Astrocyte (in vitro differentiated cells and primary cell): Measurements from ENCODE around the gene ZNF557. TPM values are rescaled to one million over a fixed set of nuclear protein-coding genes. Genes with fewer than 3 reads are reported as not detected.

Experiments
- DNase-seq: peaks from one replicate; pipeline ENCODE4 v3.0.0-alpha.2; 2010; ENCODE audit warnings: low read depth
- FAIRE-seq: peaks from 2 replicates; lab custom pipeline; 2011; peaks lifted over from hg19 to GRCh38; lab: Jason Lieb, UNC
- H2AFZ ChIP-seq: 2 replicates; pipeline ENCODE4 v1.6.0; 2012; ENCODE audit warnings: low read depth, low read length, inconsistent platforms
- H3K27ac ChIP-seq: 2 replicates; pipeline ENCODE4 v1.5.1; 2011; ENCODE audit warnings: low read depth, low read length, inconsistent platforms
- H3K27me3 ChIP-seq: 2 replicates; pipeline ENCODE4 v1.6.0; 2011; ENCODE audit warnings: low read length, inconsistent platforms; ENCODE audit not compliant: insufficient read depth
- H3K36me3 ChIP-seq: 2 replicates; pipeline ENCODE4 v1.5.1; 2011; ENCODE audit warnings: low read length, inconsistent platforms; ENCODE audit not compliant: insufficient read depth
- H3K4me1 ChIP-seq: 2 replicates; pipeline ENCODE4 v1.5.1; 2011; ENCODE audit warnings: low read length, inconsistent platforms; ENCODE audit not compliant: insufficient read depth
- H3K4me2 ChIP-seq: 2 replicates; pipeline ENCODE4 v1.6.0; 2012; ENCODE audit warnings: low read length, inconsistent platforms
- H3K4me3 ChIP-seq: 2 replicates; pipeline ENCODE4 v1.5.1; 2011; ENCODE audit warnings: low read depth, mild to moderate bottlenecking, low read length, inconsistent platforms; ENCODE audit not compliant: insufficient read depth
- H3K79me2 ChIP-seq: 2 replicates; pipeline ENCODE4 v1.6.0; 2012; ENCODE audit warnings: mild to moderate bottlenecking, low read length, inconsistent platforms; ENCODE audit not compliant: insufficient read depth
- H3K9ac ChIP-seq: 2 replicates; pipeline ENCODE4 v1.6.0; 2012; ENCODE audit warnings: mild to moderate bottlenecking, low read length, inconsistent platforms
- H3K9me3 ChIP-seq: 2 replicates; pipeline ENCODE4 v1.5.1; 2012; ENCODE audit warnings: low read depth, mild to moderate bottlenecking, low read length, inconsistent platforms; ENCODE audit not compliant: insufficient read depth
- H4K20me1 ChIP-seq: 2 replicates; pipeline ENCODE4 v1.6.0; 2012; ENCODE audit warnings: low read length, inconsistent platforms; ENCODE audit not compliant: insufficient read depth
- H3K27ac Mint-ChIP-seq: one replicate; pipeline ENCODE4 v1.8.0; 2021; ENCODE audit warnings: mild to moderate bottlenecking, mixed read lengths; ENCODE audit not compliant: unreplicated experiment
- H3K27me3 Mint-ChIP-seq: one replicate; pipeline ENCODE4 v1.8.0; 2021; ENCODE audit warnings: low read depth, mixed read lengths; ENCODE audit not compliant: unreplicated experiment
- H3K36me3 Mint-ChIP-seq: one replicate; pipeline ENCODE4 v1.8.0; 2021; ENCODE audit warnings: low read depth, mixed read lengths; ENCODE audit not compliant: unreplicated experiment
- H3K4me1 Mint-ChIP-seq: one replicate; pipeline ENCODE4 v1.8.0; 2021; ENCODE audit warnings: low read depth, mixed read lengths; ENCODE audit not compliant: unreplicated experiment
- H3K4me3 Mint-ChIP-seq: one replicate; pipeline ENCODE4 v1.8.0; 2021; ENCODE audit warnings: mild to moderate bottlenecking, moderate library complexity, mixed read lengths; ENCODE audit not compliant: unreplicated experiment
- H3K9me3 Mint-ChIP-seq: one replicate; pipeline ENCODE4 v1.8.0; 2021; ENCODE audit warnings: mild to moderate bottlenecking, mixed read lengths; ENCODE audit not compliant: unreplicated experiment
- EZH2 ChIP-seq: IDR thresholded peaks from 2 replicates; pipeline ENCODE4 v1.6.1; 2012; ENCODE audit warnings: mild to moderate bottlenecking, low read length, inconsistent platforms; ENCODE audit not compliant: insufficient read depth
- total RNA-seq: library from RNA; stranded (reverse); gene quantifications from 2 replicates; pipeline ENCODE4 v1.2.1, GENCODE V29; 2021
- TF ChIP-seq, protein P1 (sequence below): IDR thresholded peaks from 2 replicates; pipeline ENCODE4 v1.5.1; 2011; ENCODE audit warnings: low read depth, mild to moderate bottlenecking, inconsistent platforms, low read length, moderate library complexity; ENCODE audit not compliant: insufficient read depth

Gene ZNF557
- total RNA-seq, 1 donor from 2014 or later: 9.6 TPM

DNA sequence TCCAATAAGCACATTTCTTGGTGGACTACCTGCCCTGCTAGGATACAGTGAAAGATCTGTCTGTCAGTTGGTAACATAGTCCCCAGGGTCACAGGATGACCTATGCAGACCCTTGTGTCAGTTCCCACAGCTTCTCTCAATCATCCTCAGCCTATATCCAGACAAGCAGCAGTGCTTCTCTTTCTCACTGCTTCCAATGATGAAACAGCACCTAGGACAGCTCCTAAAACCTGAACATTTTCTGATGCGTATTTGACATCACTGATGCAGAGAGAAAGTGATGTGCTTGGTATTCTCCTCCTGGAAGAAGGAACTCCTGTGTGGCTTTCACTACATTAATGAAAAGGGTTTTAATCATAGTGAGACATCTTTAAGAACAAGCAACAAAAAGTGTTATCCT is 43.7 kb downstream of the ZNF557 start:
- Histone ChIP-seq H3K36me3 (no peaks in the 10 kb centered on the region), H4K20me1 (no peaks in the 10 kb centered on the region), H3K9me3 (peaks cover 4% of the 10 kb centered on the region), H2AFZ (no peak overlapping the region), H3K9ac (no peak overlapping the region), H3K4me3 (no peak overlapping the region), H3K4me2 (no peak overlapping the region), H3K79me2 (no peaks in the 10 kb centered on the region), H3K27ac (no peak overlapping the region), H3K4me1 (no peaks in the 10 kb centered on the region), H3K27me3 (no peaks in the 10 kb centered on the region)
- FAIRE-seq (no peak), DNase-seq (no peak)
- no peak overlapping the region for H3K4me3 Mint-ChIP-seq
- peaks cover 2% of the 10 kb centered on the region for H3K36me3 Mint-ChIP-seq
- no peak overlapping the region for H3K27ac Mint-ChIP-seq
- no peak for TF ChIP-seq EZH2
- TF ChIP-seq, protein P1, sequence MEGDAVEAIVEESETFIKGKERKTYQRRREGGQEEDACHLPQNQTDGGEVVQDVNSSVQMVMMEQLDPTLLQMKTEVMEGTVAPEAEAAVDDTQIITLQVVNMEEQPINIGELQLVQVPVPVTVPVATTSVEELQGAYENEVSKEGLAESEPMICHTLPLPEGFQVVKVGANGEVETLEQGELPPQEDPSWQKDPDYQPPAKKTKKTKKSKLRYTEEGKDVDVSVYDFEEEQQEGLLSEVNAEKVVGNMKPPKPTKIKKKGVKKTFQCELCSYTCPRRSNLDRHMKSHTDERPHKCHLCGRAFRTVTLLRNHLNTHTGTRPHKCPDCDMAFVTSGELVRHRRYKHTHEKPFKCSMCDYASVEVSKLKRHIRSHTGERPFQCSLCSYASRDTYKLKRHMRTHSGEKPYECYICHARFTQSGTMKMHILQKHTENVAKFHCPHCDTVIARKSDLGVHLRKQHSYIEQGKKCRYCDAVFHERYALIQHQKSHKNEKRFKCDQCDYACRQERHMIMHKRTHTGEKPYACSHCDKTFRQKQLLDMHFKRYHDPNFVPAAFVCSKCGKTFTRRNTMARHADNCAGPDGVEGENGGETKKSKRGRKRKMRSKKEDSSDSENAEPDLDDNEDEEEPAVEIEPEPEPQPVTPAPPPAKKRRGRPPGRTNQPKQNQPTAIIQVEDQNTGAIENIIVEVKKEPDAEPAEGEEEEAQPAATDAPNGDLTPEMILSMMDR: no peak
- H3K27me3 Mint-ChIP-seq: no peaks in the 10 kb centered on the region
- H3K9me3 Mint-ChIP-seq: peaks cover 2% of the 10 kb centered on the region
- no peaks in the 10 kb centered on the region for H3K4me1 Mint-ChIP-seq

DNA sequence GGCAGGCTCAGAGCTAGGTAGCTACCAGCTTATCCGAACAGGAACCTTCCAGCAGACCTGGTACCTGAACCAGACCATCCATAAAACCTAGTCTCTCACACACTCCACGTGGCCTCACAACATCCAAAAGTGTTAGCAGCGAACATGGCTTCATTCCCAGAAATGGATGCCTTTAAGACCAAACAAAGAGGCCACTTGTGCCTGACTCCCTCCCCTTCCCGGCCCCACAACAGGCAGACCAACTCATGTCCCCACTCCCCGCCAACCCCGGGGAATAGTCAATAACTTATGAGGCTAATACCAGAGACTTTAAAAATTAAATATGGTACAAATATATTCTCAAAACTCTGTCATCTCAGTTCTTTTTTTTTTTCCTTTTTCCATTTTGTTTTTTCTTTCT is 46.2 kb downstream of the ZNF557 start:
- Histone ChIP-seq H3K27ac (no peak overlapping the region), H3K4me2 (no peak overlapping the region), H3K9ac (no peak overlapping the region), H2AFZ (no peak overlapping the region), H4K20me1 (no peaks in the 10 kb centered on the region), H3K9me3 (peaks cover 4% of the 10 kb centered on the region), H3K79me2 (no peaks in the 10 kb centered on the region), H3K4me1 (no peaks in the 10 kb centered on the region), H3K4me3 (no peak overlapping the region), H3K27me3 (no peaks in the 10 kb centered on the region), H3K36me3 (no peaks in the 10 kb centered on the region)
- Mint-ChIP-seq H3K36me3 (peaks cover 2% of the 10 kb centered on the region), H3K9me3 (peaks cover 2% of the 10 kb centered on the region), H3K27me3 (no peaks in the 10 kb centered on the region), H3K4me1 (no peaks in the 10 kb centered on the region), H3K4me3 (no peak overlapping the region), H3K27ac (no peak overlapping the region)
- FAIRE-seq: no peak
- no peak for DNase-seq
- TF ChIP-seq, protein P1: no peak
- TF ChIP-seq EZH2: no peak

DNA sequence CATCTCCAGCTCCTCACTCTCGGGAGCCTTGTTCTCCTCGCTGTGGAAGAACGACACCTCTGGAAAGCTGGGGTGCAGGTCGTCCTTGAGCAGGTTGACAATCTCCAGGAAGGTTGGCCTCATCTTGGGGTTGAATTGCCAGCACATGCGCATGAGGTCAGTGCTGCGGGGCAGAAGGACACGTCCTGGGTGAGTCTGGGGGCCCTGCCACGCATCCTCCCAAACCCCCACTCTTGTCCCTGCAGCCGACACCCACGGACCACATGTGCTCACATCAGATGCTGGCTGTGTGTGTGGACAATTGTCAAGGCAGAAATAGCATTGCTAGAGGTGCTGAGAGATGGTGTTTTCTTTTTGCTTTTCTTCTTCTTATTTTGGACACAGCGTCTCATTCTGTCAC is 47.7 kb downstream of the ZNF557 start:
- DNase-seq (no peak), FAIRE-seq (no peak)
- Histone ChIP-seq H3K36me3 (no peaks in the 10 kb centered on the region), H3K4me3 (no peak overlapping the region), H4K20me1 (no peaks in the 10 kb centered on the region), H3K4me2 (no peak overlapping the region), H2AFZ (no peak overlapping the region), H3K9me3 (peaks cover 4% of the 10 kb centered on the region), H3K9ac (no peak overlapping the region), H3K79me2 (no peaks in the 10 kb centered on the region), H3K27me3 (no peaks in the 10 kb centered on the region), H3K27ac (no peak overlapping the region), H3K4me1 (no peaks in the 10 kb centered on the region)
- H3K9me3 Mint-ChIP-seq: peaks cover 2% of the 10 kb centered on the region
- no peaks in the 10 kb centered on the region for H3K27me3 Mint-ChIP-seq
- H3K36me3 Mint-ChIP-seq: peaks cover 6% of the 10 kb centered on the region
- no peak overlapping the region for H3K4me3 Mint-ChIP-seq
- H3K27ac Mint-ChIP-seq: no peak overlapping the region
- TF ChIP-seq, protein P1: no peak
- no peak for TF ChIP-seq EZH2
- no peaks in the 10 kb centered on the region for H3K4me1 Mint-ChIP-seq
